ENCODE data around the gene LRRIQ1. TPM values are rescaled to one million over a fixed set of nuclear protein-coding genes. Genes with fewer than 3 reads are reported as not detected.

The LRRIQ1 gene
- total and polyA plus RNA-seq, 2 of the 8 experiments (the other 6 are each of a cell fraction or from before 2014, with no cell fraction given), result 0.24 to 0.76 TPM

DNA sequence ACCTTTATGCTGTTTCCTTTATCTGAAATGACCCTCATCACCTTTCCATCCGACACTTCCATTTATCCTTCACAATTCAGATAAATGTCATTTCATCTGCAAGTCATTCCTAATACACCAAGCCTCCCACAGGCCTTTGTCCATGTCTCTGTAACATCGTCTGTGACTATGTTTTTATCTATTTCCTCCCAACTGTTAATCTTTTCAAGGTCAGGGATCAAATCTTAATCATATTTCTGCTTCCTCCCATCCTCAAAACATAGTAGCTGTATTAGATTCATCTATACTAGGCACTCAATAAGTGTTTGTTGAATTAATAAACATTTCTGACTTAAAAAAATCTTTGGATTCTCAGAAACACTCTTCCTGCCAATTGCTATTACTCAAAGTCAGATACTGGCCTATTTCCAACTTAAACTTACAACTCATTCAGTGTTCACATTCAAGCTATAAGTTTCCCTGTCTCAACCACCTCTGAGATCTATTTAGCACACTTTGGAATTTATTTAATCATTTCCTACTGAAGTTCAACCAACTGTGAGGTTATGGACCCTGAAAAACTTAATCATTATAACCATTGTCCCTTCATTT is 143.6 kb downstream of the LRRIQ1 start:
- Histone ChIP-seq H2BK15ac (ENCODE audit: low read length) (no peak overlapping the region), H2BK5ac (ENCODE audit: low read depth, low read length) (no peak overlapping the region), H3K4ac (replicated peaks; ENCODE audit: insufficient read length, low read depth, low read length) (no peak overlapping the region), H3K9ac (replicated peaks in 1 of 4; ENCODE audit: extremely low read depth in 1 of 4, low read depth in 3 of 4, low read length in 3 of 4) (no peak overlapping the region), H3K23ac (ENCODE audit: insufficient read length) (no peak overlapping the region), H4K20me1 (replicated peaks in 1 of 2; ENCODE audit: control insufficient read depth in 1 of 2, insufficient read depth in 2 of 2, low read length in 2 of 2) (no peaks in the 10 kb centered on the region), H3K23me2 (ENCODE audit: low read depth, low read length) (no peaks in the 10 kb centered on the region), H4K8ac (ENCODE audit: extremely low read depth, insufficient read depth, low read length) (no peak overlapping the region), H2AFZ (ENCODE audit: low read length) (no peak overlapping the region), H2BK120ac (replicated peaks; ENCODE audit: low read depth, low read length) (no peak overlapping the region), H2BK20ac (ENCODE audit: low read length) (no peak overlapping the region), H3K18ac (ENCODE audit: extremely low read depth, low read length) (no peak overlapping the region), H3K36me3 (ENCODE audit: control insufficient read depth in 2 of 4, insufficient read depth in 4 of 4, low read length in 3 of 4) (no peaks in the 10 kb centered on the region), H3K4me1 (replicated peaks in 1 of 4; ENCODE audit: control insufficient read depth in 3 of 4, insufficient read depth in 4 of 4, low read length in 3 of 4) (no peaks in the 10 kb centered on the region), H2BK12ac (ENCODE audit: low read depth, low read length) (no peak overlapping the region), H3K14ac (ENCODE audit: insufficient read length) (no peak overlapping the region), H4K5ac (ENCODE audit: insufficient read length, low read depth, low read length) (no peak overlapping the region), H3K79me2 (ENCODE audit: control insufficient read depth in 1 of 2, insufficient read depth in 2 of 2, low read length in 2 of 2) (no peaks in the 10 kb centered on the region), H3K27me3 (replicated peaks in 1 of 4; ENCODE audit: control insufficient read depth in 3 of 4, extremely low read depth in 1 of 4, insufficient read depth in 3 of 4, low read length in 3 of 4) (no peaks in the 10 kb centered on the region), H3K79me1 (ENCODE audit: low read depth, low read length) (no peaks in the 10 kb centered on the region), H3K4me2 (ENCODE audit: insufficient read depth in 1 of 2, low read depth in 2 of 2, low read length in 2 of 2) (no peak overlapping the region), H4K91ac (replicated peaks; ENCODE audit: insufficient read length, low read length) (no peak overlapping the region), H3K56ac (replicated peaks; ENCODE audit: insufficient read length, low read depth, low read length) (no peak overlapping the region), H3K4me3 (ENCODE audit: extremely low read depth in 1 of 4, insufficient read depth in 2 of 4, low read depth in 3 of 4, low read length in 4 of 4) (no peak overlapping the region), H3K9me3 (ENCODE audit: insufficient read depth in 2 of 2, low read depth in 1 of 2, low read length in 1 of 2) (no peaks in the 10 kb centered on the region), H3K27ac (ENCODE audit: low read depth, low read length) (no peak overlapping the region), H2AK5ac (ENCODE audit: low read depth, low read length) (no peak overlapping the region)
- TF ChIP-seq TAF7 (optimal IDR thresholded peaks at IDR 0.05; ENCODE audit: borderline replicate concordance, low read depth, low read length), result no peak
- TF ChIP-seq, protein P1, sequence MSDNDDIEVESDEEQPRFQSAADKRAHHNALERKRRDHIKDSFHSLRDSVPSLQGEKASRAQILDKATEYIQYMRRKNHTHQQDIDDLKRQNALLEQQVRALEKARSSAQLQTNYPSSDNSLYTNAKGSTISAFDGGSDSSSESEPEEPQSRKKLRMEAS (IDR thresholded peaks at IDR 0.05), result no peak
- TF ChIP-seq SRF (IDR thresholded peaks at IDR 0.05; ENCODE audit: low read depth, low read length), result no peak
- no peak for TF ChIP-seq E2F6 (IDR thresholded peaks at IDR 0.05)
- WGBS, 2 experiments (ENCODE audit: extremely low coverage in 1 of 2, insufficient coverage in 1 of 2, insufficient read length in 1 of 2, insufficient replicate concordance in 2 of 2, low coverage in 1 of 2, low lambda C conversion rate in 2 of 2, missing lambda C conversion rate in 1 of 2), result 67 to 91% methylated on average over 1 to 2 of the region's 2 CpGs
- FAIRE-seq (no peak), DNase-seq (ENCODE audit: low read depth in 1 of 2, low spot score in 2 of 2) (no peak)
- ChIA-PET CTCF (ENCODE audit: partially characterized antibody) (no interaction called here), POLR2A (ENCODE audit: partially characterized antibody) (no interaction called here)

All from H1 (cell line).